ENCODE results near the gene CRTC1. TPM values are rescaled to one million over a fixed set of nuclear protein-coding genes. Genes with fewer than 3 reads are reported as not detected.

CRTC1 gene
- total and polyA plus RNA-seq, 9 of the 15 experiments (the other 6 are each of a cell fraction or from before 2014, with no cell fraction given): 0.25 to 3.8 (median 1.2) TPM; not detected in 2

GRCh38 chr19:18666784-18667183, 16.7 kb upstream of the CRTC1 start:
- in situ Hi-C loops (cut with MboI): no loop called here
- H3K27me3 ChIP-seq (ENCODE audit: control insufficient read depth in 2 of 2, insufficient read depth in 2 of 2, low read length in 2 of 2): no peaks in the 10 kb centered on the region
- FAIRE-seq (no peak), ATAC-seq (no peak), DNase-seq (ENCODE audit: extremely low read depth in 1 of 4, low spot score in 3 of 4) (no peak)
- H3K36me3 ChIP-seq (ENCODE audit: control insufficient read depth, insufficient read depth, low read length): peaks cover 20% of the 10 kb centered on the region; the same call in 1 of the 3 replicates
- no peak overlapping the region for H3K4me3 ChIP-seq
- peaks cover 0 to 22% of the 10 kb centered on the region in 2 experiments; a peak in 1 of 5 replicates for H3K4me1 ChIP-seq (replicated peaks in 1 of 2; ENCODE audit: control insufficient read depth in 2 of 2, insufficient read depth in 2 of 2, low read length in 2 of 2)
- no peaks in the 10 kb centered on the region for H3K9me1 ChIP-seq (ENCODE audit: control insufficient read depth, insufficient read depth, low read length)
- H3K9me3 ChIP-seq (replicated peaks; ENCODE audit: control insufficient read depth, insufficient read depth, low read depth, low read length): no peaks in the 10 kb centered on the region
- 78% methylated on average over 5 of the region's 5 CpGs for WGBS (ENCODE audit: insufficient coverage, low coverage, missing lambda C conversion rate)
- no peaks in the 10 kb centered on the region; the same call in 1 of the 2 replicates for H4K20me1 ChIP-seq (replicated peaks; ENCODE audit: control insufficient read depth, insufficient read depth, low read length)
- H3K4me2 ChIP-seq (ENCODE audit: insufficient read depth, low read length): no peak overlapping the region
- H3K27ac ChIP-seq (ENCODE audit: extremely low read depth, low read depth, low read length): no peak overlapping the region
- ChIA-PET CTCF (ENCODE audit: low intra/inter-chr PET ratio) (no interaction called here), POLR2A (no interaction called here)
- no peaks in the 10 kb centered on the region for H3K79me2 ChIP-seq (ENCODE audit: control insufficient read depth, insufficient read depth, low read length)
- no TSS peak for BruUV-seq (replicated peaks)
- intact Hi-C loops (cut with micrococcal nuclease): no loop called here
- no peak overlapping the region for H3K9ac ChIP-seq (ENCODE audit: insufficient read depth in 1 of 2, low read depth in 2 of 2, low read length in 2 of 2)
- TF ChIP-seq LEF1 (IDR thresholded peaks at IDR 0.05) (no peak), VEZF1 (CRISPR knock-in tag; IDR thresholded peaks at IDR 0.05) (no peak)
- no peak overlapping the region for H2AFZ ChIP-seq (ENCODE audit: low read depth, low read length)

- H3K9me1 ChIP-seq (ENCODE audit: control insufficient read depth, insufficient read depth, low read length): no peaks in the 10 kb centered on the region
- ChIA-PET POLR2A (no interaction called here), CTCF (ENCODE audit: low intra/inter-chr PET ratio) (no interaction called here)
- no TSS peak for BruUV-seq (replicated peaks)
- peaks cover 20% of the 10 kb centered on the region; the same call in 1 of the 3 replicates for H3K36me3 ChIP-seq (ENCODE audit: control insufficient read depth, insufficient read depth, low read length)
- H2AFZ ChIP-seq (ENCODE audit: low read depth, low read length): no peak overlapping the region
- intact Hi-C loops (cut with micrococcal nuclease): no loop called here
- FAIRE-seq: no peak
- H4K20me1 ChIP-seq (replicated peaks; ENCODE audit: control insufficient read depth, insufficient read depth, low read length): no peaks in the 10 kb centered on the region; the same call in 1 of the 2 replicates
- in situ Hi-C loops (cut with MboI): no loop called here
- H3K79me2 ChIP-seq (ENCODE audit: control insufficient read depth, insufficient read depth, low read length): no peaks in the 10 kb centered on the region
- H3K27ac ChIP-seq (ENCODE audit: extremely low read depth, low read depth, low read length): no peak overlapping the region
- no peak overlapping the region for H3K4me2 ChIP-seq (ENCODE audit: insufficient read depth, low read length)
- no peak for TF ChIP-seq HDGF (IDR thresholded peaks at IDR 0.05)
- no peak for TF ChIP-seq GATAD2B (IDR thresholded peaks at IDR 0.05; ENCODE audit: borderline replicate concordance)
- no peak for TF ChIP-seq ZMIZ1 (IDR thresholded peaks at IDR 0.05; ENCODE audit: low read depth in 2 of 2, low read length in 2 of 2)
- no peaks in the 10 kb centered on the region for H3K9me3 ChIP-seq (replicated peaks; ENCODE audit: control insufficient read depth, insufficient read depth, low read depth, low read length)
- H3K27me3 ChIP-seq (ENCODE audit: control insufficient read depth in 2 of 2, insufficient read depth in 2 of 2, low read length in 2 of 2): no peaks in the 10 kb centered on the region
- no peak overlapping the region; a peak in 1 of 4 replicates for H3K9ac ChIP-seq (ENCODE audit: insufficient read depth in 1 of 2, low read depth in 2 of 2, low read length in 2 of 2)
- ATAC-seq: no peak
- H3K4me3 ChIP-seq: no peak overlapping the region
- no peak for DNase-seq (ENCODE audit: extremely low read depth in 1 of 4, low spot score in 3 of 4)
- H3K4me1 ChIP-seq (replicated peaks in 1 of 2; ENCODE audit: control insufficient read depth in 2 of 2, insufficient read depth in 2 of 2, low read length in 2 of 2): peaks cover 0 to 25% of the 10 kb centered on the region in 2 experiments; a peak in 2 of 5 replicates
- 92% methylated on average over 38 of the region's 55 CpGs for WGBS (ENCODE audit: insufficient coverage, low coverage, missing lambda C conversion rate)
Observed at GRCh38 chr19:18667531-18668251, 15.8 kb upstream of the CRTC1 start.

Measured in K562 (cell line).